ENCODE measurements around the gene CEP112.
"Not testable (repeated sequence)": the region's sequence is repeated elsewhere in the genome, so short reads cannot be mapped to it uniquely, and the experiment has no call there.

The CEP112 gene

GRCh38 chr17:65742403-65743307 lies 449.3 kb downstream of the CEP112 start:
- H3K27ac ChIP-seq = no peak overlapping the region

GRCh38 chr17:65741710-65742109 lies 450.2 kb downstream of the CEP112 start:
- no peak overlapping the region for H3K27ac ChIP-seq
- TF ChIP-seq CTCF (IDR thresholded peaks at IDR 0.05) (no peak), ZFX (IDR thresholded peaks at IDR 0.05; ENCODE audit: borderline replicate concordance) (no peak)

More at GRCh38 chr17:65742403-65743307, 449.3 kb downstream of the CEP112 start:
- TF ChIP-seq CTCF (IDR thresholded peaks at IDR 0.05) (no peak), ZFX (IDR thresholded peaks at IDR 0.05; ENCODE audit: borderline replicate concordance) (no peak)

- TF ChIP-seq ZFX (IDR thresholded peaks at IDR 0.05; ENCODE audit: borderline replicate concordance) = no peak
- no peak overlapping the region for H3K27ac ChIP-seq
Observed at GRCh38 chr17:65739034-65739433, 452.9 kb downstream of the CEP112 start.

GRCh38 chr17:65737451-65737850 lies 454.5 kb downstream of the CEP112 start:
- no peak overlapping the region for H3K27ac ChIP-seq
- TF ChIP-seq ZFX (IDR thresholded peaks at IDR 0.05; ENCODE audit: borderline replicate concordance) = no peak
- no peak for TF ChIP-seq CTCF (IDR thresholded peaks at IDR 0.05)

- H3K27ac ChIP-seq = no peak overlapping the region
- TF ChIP-seq ZFX (IDR thresholded peaks at IDR 0.05; ENCODE audit: borderline replicate concordance) = no peak
- TF ChIP-seq CTCF (IDR thresholded peaks at IDR 0.05) = no peak
Observed at GRCh38 chr17:65733314-65733713, 458.6 kb downstream of the CEP112 start.

- H3K27ac ChIP-seq = not testable (repeated sequence)
Observed at GRCh38 chr17:65732667-65733066, 459.3 kb downstream of the CEP112 start.

GRCh38 chr17:65730711-65731169 lies 461.2 kb downstream of the CEP112 start:
- TF ChIP-seq ZFX (IDR thresholded peaks at IDR 0.05; ENCODE audit: borderline replicate concordance) (no peak), CTCF (IDR thresholded peaks at IDR 0.05) (no peak)
- H3K27ac ChIP-seq = no peak overlapping the region

- H3K27ac ChIP-seq = no peak overlapping the region
- TF ChIP-seq CTCF (IDR thresholded peaks at IDR 0.05) = no peak
- no peak for TF ChIP-seq ZFX (IDR thresholded peaks at IDR 0.05; ENCODE audit: borderline replicate concordance)
Observed at GRCh38 chr17:65729207-65729606, 462.7 kb downstream of the CEP112 start.
